H1 (cell line): ENCODE results near the gene MROH7. TPM values are rescaled to one million over a fixed set of nuclear protein-coding genes. Genes with fewer than 3 reads are reported as not detected.

Source experiments
- CEBPB ChIP-seq: IDR thresholded peaks from 2 replicates; pipeline ENCODE4 v1.6.1; 2012; ENCODE audit warnings: low read depth, low read length
- KDM4A ChIP-seq: IDR thresholded peaks from one replicate; pipeline ENCODE4 v1.7.1; 2012; ENCODE audit warnings: low read depth, mild to moderate bottlenecking, moderate library complexity, low read length, inconsistent platforms; ENCODE audit not compliant: severe bottlenecking
- PHF8 ChIP-seq: fragments of 200-600 bp; sonication (generic); conservative IDR thresholded peaks from 2 replicates; pipeline ENCODE4 v1.7.1; 2012; ENCODE audit warnings: low read depth, mild to moderate bottlenecking, inconsistent platforms, low read length, moderate library complexity
- POU5F1 ChIP-seq: IDR thresholded peaks from 2 replicates; pipeline ENCODE4 v1.6.1; 2011; ENCODE audit warnings: low read depth, mild to moderate bottlenecking, low read length, moderate library complexity
- USF2 ChIP-seq: IDR thresholded peaks from 2 replicates; pipeline ENCODE4 v1.6.1; 2011; ENCODE audit warnings: low read length, improper control_type of control experiment
- ZNF274 ChIP-seq: IDR thresholded peaks from 2 replicates; pipeline ENCODE4 v1.7.0; 2012; ENCODE audit warnings: low read length, borderline replicate concordance; ENCODE audit errors: extremely low read depth
- polyA plus RNA-seq, 7 experiments: library from polyadenylated mRNA; depleted of rRNA in 3 of 7; stranded (reverse) in 5 of 7; unstranded in 2 of 7; fragments of >200 nt in 5 of 7; fragments of 200-250 nt in 2 of 7; gene quantifications; 1 replicate in 5 of 7; 2 replicates in 1 of 7; 4 replicates in 1 of 7; pipeline versions ENCODE4 v1.2.1 to v1.2.3, GENCODE V29; 2011 to 2013; ENCODE audit warnings: missing spikeins in 2 of 7, mixed read lengths in 2 of 7
- total RNA-seq: library from RNA; stranded (reverse); fragmentation: NEBNext Ultra II Directional; extraction: Animal tissue kit (Norgen Biotek cat#: 25700); gene quantifications from 2 replicates; pipeline ENCODE4 v1.2.1, GENCODE V29; 2021

Gene MROH7
- total and polyA plus RNA-seq, 2 of the 8 experiments (the other 6 are each of a cell fraction or from before 2014, with no cell fraction given), result 0.07 to 0.20 TPM

GRCh38 chr1:54683453-54683852 lies 41.9 kb downstream of the MROH7 start (continued):
- TF ChIP-seq USF2, result no peak
- TF ChIP-seq POU5F1, result no peak
- TF ChIP-seq CEBPB, result no peak
- no peak for TF ChIP-seq ZNF274
- no peak for TF ChIP-seq KDM4A
- TF ChIP-seq PHF8, result no peak
- TF ChIP-seq, all 59 proteins: peak for 0
